ENCODE data around the gene CCKAR. TPM values are rescaled to one million over a fixed set of nuclear protein-coding genes. Genes with fewer than 3 reads are reported as not detected.

The CCKAR gene
- total and polyA plus RNA-seq, 2 donors from 2014 or later, result 0.22 TPM; not detected in 1

DNA sequence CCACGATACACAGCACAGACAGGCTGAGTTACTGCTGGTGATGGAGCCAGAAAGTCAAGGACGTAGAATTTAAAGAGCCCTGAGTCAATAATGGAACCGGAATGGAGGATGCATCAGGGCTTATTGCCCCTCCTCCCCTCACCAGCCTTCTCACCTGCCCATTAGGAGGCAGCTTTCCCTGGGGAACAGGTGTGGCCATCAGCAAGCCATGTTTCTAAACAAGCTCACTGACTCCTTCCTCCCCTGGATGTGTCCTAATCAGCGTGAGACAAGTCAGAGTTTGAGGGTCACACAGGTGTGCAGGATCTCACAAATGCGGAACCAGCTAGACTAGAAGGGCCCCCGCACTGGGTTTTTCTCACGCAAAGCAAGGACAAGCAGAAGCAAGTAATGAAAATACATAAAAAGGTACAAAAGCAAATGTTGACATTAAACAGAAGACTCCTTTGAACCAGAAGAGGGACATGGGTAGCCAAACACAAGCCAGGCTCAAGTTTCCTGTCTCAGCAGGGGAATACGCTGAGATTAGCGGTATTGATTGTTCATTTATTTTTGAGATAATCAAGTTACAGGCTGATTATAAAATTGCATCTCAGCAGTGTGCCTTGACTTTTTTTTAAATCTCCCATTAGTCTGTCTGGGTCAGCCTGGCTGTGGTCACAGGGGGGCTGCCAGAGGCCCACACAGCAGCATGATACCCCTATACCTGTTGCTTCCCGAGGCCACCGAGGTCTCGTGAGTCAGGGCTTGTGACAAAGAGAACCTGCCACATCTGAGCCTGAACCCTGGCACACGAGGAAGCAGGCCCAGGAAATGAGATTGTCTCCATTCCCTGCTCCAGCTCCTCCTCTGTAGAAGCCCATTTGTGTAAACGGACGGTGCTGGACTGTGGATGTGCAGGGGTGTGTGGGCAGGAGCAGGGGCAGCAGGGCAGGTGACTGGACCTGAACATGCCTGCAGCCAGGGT lies 37.4 kb downstream of the CCKAR start:
- intact Hi-C loops (cut with DNase I), result no loop called here
- Histone ChIP-seq H3K9ac (ENCODE audit: low read length in 3 of 3) (no peak overlapping the region), H3K27me3 (ENCODE audit: control insufficient read depth, insufficient read depth, low read length) (no peaks in the 10 kb centered on the region), H3K4me3 (ENCODE audit: low read length in 3 of 3) (no peak overlapping the region), H3K4me1 (ENCODE audit: control insufficient read depth in 2 of 3, insufficient read depth in 2 of 3, low read depth in 1 of 3, low read length in 3 of 3) (no peaks in the 10 kb centered on the region), H3K36me3 (ENCODE audit: control insufficient read depth in 2 of 3, insufficient read depth in 3 of 3, low read length in 3 of 3) (no peaks in the 10 kb centered on the region), H3K27ac (ENCODE audit: low read depth in 2 of 2, low read length in 2 of 2) (no peak overlapping the region), H3K9me3 (ENCODE audit: control insufficient read depth in 2 of 3, insufficient read depth in 1 of 3, low read length in 3 of 3) (peaks cover 0 to 3% (median 0%) of the 10 kb centered on the region in 3 donors)
- TF ChIP-seq, protein P1, sequence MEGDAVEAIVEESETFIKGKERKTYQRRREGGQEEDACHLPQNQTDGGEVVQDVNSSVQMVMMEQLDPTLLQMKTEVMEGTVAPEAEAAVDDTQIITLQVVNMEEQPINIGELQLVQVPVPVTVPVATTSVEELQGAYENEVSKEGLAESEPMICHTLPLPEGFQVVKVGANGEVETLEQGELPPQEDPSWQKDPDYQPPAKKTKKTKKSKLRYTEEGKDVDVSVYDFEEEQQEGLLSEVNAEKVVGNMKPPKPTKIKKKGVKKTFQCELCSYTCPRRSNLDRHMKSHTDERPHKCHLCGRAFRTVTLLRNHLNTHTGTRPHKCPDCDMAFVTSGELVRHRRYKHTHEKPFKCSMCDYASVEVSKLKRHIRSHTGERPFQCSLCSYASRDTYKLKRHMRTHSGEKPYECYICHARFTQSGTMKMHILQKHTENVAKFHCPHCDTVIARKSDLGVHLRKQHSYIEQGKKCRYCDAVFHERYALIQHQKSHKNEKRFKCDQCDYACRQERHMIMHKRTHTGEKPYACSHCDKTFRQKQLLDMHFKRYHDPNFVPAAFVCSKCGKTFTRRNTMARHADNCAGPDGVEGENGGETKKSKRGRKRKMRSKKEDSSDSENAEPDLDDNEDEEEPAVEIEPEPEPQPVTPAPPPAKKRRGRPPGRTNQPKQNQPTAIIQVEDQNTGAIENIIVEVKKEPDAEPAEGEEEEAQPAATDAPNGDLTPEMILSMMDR (IDR thresholded peaks at IDR 0.05; ENCODE audit: borderline replicate concordance, extremely low read depth, insufficient read depth), result no peak
- DNase-seq (peak in 1 of 5 donors; percentile 6), FAIRE-seq (no peak)

DNA sequence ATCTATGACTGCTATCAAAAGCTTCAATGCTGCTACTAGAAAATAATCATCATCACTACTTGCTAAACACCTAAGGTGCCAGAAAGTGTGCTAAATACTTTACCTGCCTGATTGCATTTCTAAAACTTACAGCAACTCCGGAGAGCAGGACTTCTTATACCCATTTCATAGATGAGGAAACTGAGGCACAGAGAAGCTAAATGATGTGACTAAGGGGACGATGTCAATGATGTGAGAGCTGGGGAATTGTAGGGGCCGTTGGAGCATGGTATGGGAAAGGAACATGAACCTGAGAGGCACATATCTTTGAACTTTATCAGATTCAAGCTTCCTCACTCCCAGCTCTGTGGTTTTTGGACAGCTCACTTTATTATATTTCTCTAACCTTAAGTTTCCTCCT lies 38.7 kb downstream of the CCKAR start:
- TF ChIP-seq, protein P1 (IDR thresholded peaks at IDR 0.05; ENCODE audit: borderline replicate concordance, extremely low read depth, insufficient read depth), result no peak
- no peak for DNase-seq
- FAIRE-seq, result no peak
- H3K4me3 ChIP-seq (ENCODE audit: low read length in 3 of 3), result no peak overlapping the region
- no peak overlapping the region for H3K27ac ChIP-seq (ENCODE audit: low read depth in 2 of 2, low read length in 2 of 2)
- peaks cover 0 to 3% (median 0%) of the 10 kb centered on the region in 3 donors for H3K9me3 ChIP-seq (ENCODE audit: control insufficient read depth in 2 of 3, insufficient read depth in 1 of 3, low read length in 3 of 3)
- no peaks in the 10 kb centered on the region for H3K27me3 ChIP-seq (ENCODE audit: control insufficient read depth, insufficient read depth, low read length)
- H3K36me3 ChIP-seq (ENCODE audit: control insufficient read depth in 2 of 3, insufficient read depth in 3 of 3, low read length in 3 of 3), result no peaks in the 10 kb centered on the region
- intact Hi-C loops (cut with DNase I), result no loop called here
- H3K4me1 ChIP-seq (ENCODE audit: control insufficient read depth in 2 of 3, insufficient read depth in 2 of 3, low read depth in 1 of 3, low read length in 3 of 3), result no peaks in the 10 kb centered on the region
- H3K9ac ChIP-seq (ENCODE audit: low read length in 3 of 3), result no peak overlapping the region

DNA sequence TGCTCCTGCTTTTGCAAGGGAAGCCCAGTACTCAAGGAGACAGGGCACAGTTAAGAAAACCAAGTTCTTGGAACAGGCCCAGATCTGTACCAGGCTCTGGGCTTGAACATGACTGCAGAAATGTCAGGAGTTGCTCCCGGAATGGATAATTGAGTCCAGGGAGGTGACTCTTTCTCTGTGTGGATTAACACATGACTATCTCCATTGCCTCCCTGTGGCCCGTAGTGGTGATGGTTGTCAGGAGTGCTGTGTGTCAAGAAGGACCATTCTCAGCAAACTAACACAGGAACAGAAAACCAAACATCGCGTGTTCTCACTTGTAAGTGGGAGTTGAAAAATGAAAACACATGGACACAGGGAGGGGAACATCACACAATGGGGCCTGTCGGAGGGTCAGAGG lies 39.9 kb downstream of the CCKAR start:
- intact Hi-C loops (cut with DNase I), result no loop called here
- H3K27ac ChIP-seq (ENCODE audit: low read depth in 2 of 2, low read length in 2 of 2), result no peak overlapping the region
- H3K27me3 ChIP-seq (ENCODE audit: control insufficient read depth, insufficient read depth, low read length), result no peaks in the 10 kb centered on the region
- FAIRE-seq (no peak), DNase-seq (no peak)
- TF ChIP-seq, protein P1 (IDR thresholded peaks at IDR 0.05; ENCODE audit: borderline replicate concordance, extremely low read depth, insufficient read depth), result no peak
- H3K36me3 ChIP-seq (ENCODE audit: control insufficient read depth in 2 of 3, insufficient read depth in 3 of 3, low read length in 3 of 3), result no peaks in the 10 kb centered on the region
- H3K4me1 ChIP-seq (ENCODE audit: control insufficient read depth in 2 of 3, insufficient read depth in 2 of 3, low read depth in 1 of 3, low read length in 3 of 3), result no peaks in the 10 kb centered on the region
- H3K4me3 ChIP-seq (ENCODE audit: low read length in 3 of 3), result no peak overlapping the region
- peaks cover 0 to 3% (median 0%) of the 10 kb centered on the region in 3 donors for H3K9me3 ChIP-seq (ENCODE audit: control insufficient read depth in 2 of 3, insufficient read depth in 1 of 3, low read length in 3 of 3)
- no peak overlapping the region for H3K9ac ChIP-seq (ENCODE audit: low read length in 3 of 3)

All from kidney (tissue), 14 donors.